Aorta (tissue), 5 donors: ENCODE results near the gene TELO2. TPM values are rescaled to one million over a fixed set of nuclear protein-coding genes. Genes with fewer than 3 reads are reported as not detected.

Experiments
- ATAC-seq: fragments of 200-7000 bp; cut with Tn5 transposase; one replicate; pipeline ENCODE4 v1.9.1; 2022; ENCODE audit warnings: moderate library complexity; ENCODE audit not compliant: low FRiP score
- DNase-seq, 2 donors: peaks; one replicate each; pipeline ENCODE4 v3.0.0-alpha.2; 2020
- H3K27ac ChIP-seq, 2 donors: one replicate each; pipeline ENCODE4 v1.5.1; 2013; ENCODE audit warnings: low read length in 2 of 2, mild to moderate bottlenecking in 2 of 2, moderate library complexity in 2 of 2, control low read depth in 1 of 2, inconsistent platforms in 1 of 2, low read depth in 1 of 2
- H3K27me3 ChIP-seq, 2 donors: one replicate each; pipeline ENCODE4 v1.6.1; 2013; ENCODE audit warnings: control low read depth in 1 of 2, low read length in 1 of 2, mild to moderate bottlenecking in 1 of 2, moderate library complexity in 1 of 2; ENCODE audit not compliant: insufficient read depth in 2 of 2, control insufficient read depth in 1 of 2
- H3K36me3 ChIP-seq, 2 donors: one replicate each; pipeline ENCODE4 v1.6.1; 2013; ENCODE audit warnings: control low read depth in 1 of 2, low read length in 1 of 2, mild to moderate bottlenecking in 1 of 2; ENCODE audit not compliant: insufficient read depth in 2 of 2, control insufficient read depth in 1 of 2
- H3K4me1 ChIP-seq, 2 donors: one replicate each; pipeline ENCODE4 v1.6.1; 2013; ENCODE audit warnings: low read length in 2 of 2, control low read depth in 1 of 2, mild to moderate bottlenecking in 1 of 2, moderate library complexity in 1 of 2; ENCODE audit not compliant: insufficient read depth in 2 of 2, control insufficient read depth in 1 of 2
- H3K4me3 ChIP-seq, 2 donors: one replicate each; pipeline ENCODE4 v1.5.1; 2013; ENCODE audit warnings: low read length in 2 of 2, control low read depth in 1 of 2, mild to moderate bottlenecking in 1 of 2
- H3K9me3 ChIP-seq: one replicate; pipeline ENCODE4 v1.6.1; 2013; ENCODE audit warnings: mild to moderate bottlenecking, low read length; ENCODE audit not compliant: control insufficient read depth
- WGBS, 2 donors: extraction: QIAGEN DNeasy Blood & Tissue Kit; methylation state at CpG; one replicate each; pipeline ENCODE4 v1.1.7; 2013; 5-methylcytosine and 5-hydroxymethylcytosine counted together
- intact Hi-C, 2 donors: fragments of 100-400 bp; cut with DNase I; formaldehyde crosslinking; loops; one replicate each; pipeline versions ENCODE4 v1.14.2 to v1.15.0; 2022
- polyA plus RNA-seq, 2 donors: library from polyadenylated mRNA; stranded (reverse); fragments of 200-250 nt; gene quantifications; one replicate each; pipeline ENCODE4 v1.2.3, GENCODE V29; 2013
- total RNA-seq, 2 donors: library from RNA; stranded (reverse); fragmentation: NEBNext Ultra II Directional; extraction: Animal tissue kit (Norgen Biotek cat#: 25700); gene quantifications; one replicate each; pipeline ENCODE4 v1.2.1, GENCODE V29; 2021
- donor health status: healthy with polysubstance abuse.
- donor health status: Bipolar disorder and iron deficiency.
- donor health status: DM: no; HTN: no; CAD: no.
- donor health status: DM: no; HTN: no; CAD: no.
- donor health status: DM: yes; HTN: yes; CAD: no.

Gene TELO2
- total and polyA plus RNA-seq, 4 donors: 8.8 to 52.7 (median 26.9) TPM

- H3K4me3 ChIP-seq: no peak overlapping the region
- 79% methylated on average over 28 of the region's 28 CpGs for WGBS, 2 donors
- intact Hi-C loops: no loop called here
- ATAC-seq (no peak), DNase-seq (no peak)
- no peaks in the 10 kb centered on the region for H3K36me3 ChIP-seq
- no peaks in the 10 kb centered on the region for H3K9me3 ChIP-seq
- no peak overlapping the region for H3K27ac ChIP-seq
- no peaks in the 10 kb centered on the region for H3K4me1 ChIP-seq
- no peaks in the 10 kb centered on the region for H3K27me3 ChIP-seq
Measured at GRCh38 chr16:1481906-1482835, 11.0 kb upstream of the TELO2 start.

GRCh38 chr16:1485847-1486496 lies 7.2 kb upstream of the TELO2 start:
- Histone ChIP-seq H3K27me3 (no peaks in the 10 kb centered on the region), H3K36me3 (no peaks in the 10 kb centered on the region), H3K4me3 (no peak overlapping the region), H3K27ac (no peak overlapping the region), H3K9me3 (no peaks in the 10 kb centered on the region), H3K4me1 (no peaks in the 10 kb centered on the region)
- WGBS, 2 donors: 91 to 93% methylated on average over 38 to 40 of the region's 40 CpGs
- DNase-seq (peak in 1 of 2 donors; percentile 67), ATAC-seq (no peak)
- intact Hi-C loops: no loop called here

GRCh38 chr16:1486551-1487390 lies 6.4 kb upstream of the TELO2 start:
- DNase-seq (no peak), ATAC-seq (no peak)
- 77 to 83% methylated on average over 31 to 33 of the region's 33 CpGs for WGBS, 2 donors
- H3K27ac ChIP-seq: no peak overlapping the region
- H3K4me1 ChIP-seq: no peaks in the 10 kb centered on the region
- H3K36me3 ChIP-seq: no peaks in the 10 kb centered on the region
- no peaks in the 10 kb centered on the region for H3K27me3 ChIP-seq
- intact Hi-C loops: no loop called here
- H3K4me3 ChIP-seq: no peak overlapping the region
- H3K9me3 ChIP-seq: no peaks in the 10 kb centered on the region

- intact Hi-C loops: no loop called here
- Histone ChIP-seq H3K9me3 (no peaks in the 10 kb centered on the region), H3K4me3 (no peak overlapping the region), H3K36me3 (no peaks in the 10 kb centered on the region), H3K27ac (no peak overlapping the region), H3K4me1 (no peaks in the 10 kb centered on the region), H3K27me3 (no peaks in the 10 kb centered on the region)
- 87 to 89% methylated on average over 37 to 39 of the region's 39 CpGs for WGBS, 2 donors
- DNase-seq (peak in 1 of 2 donors; percentile 70), ATAC-seq (no peak)
Measured at GRCh38 chr16:1487395-1488053, 5.6 kb upstream of the TELO2 start.

DNA sequence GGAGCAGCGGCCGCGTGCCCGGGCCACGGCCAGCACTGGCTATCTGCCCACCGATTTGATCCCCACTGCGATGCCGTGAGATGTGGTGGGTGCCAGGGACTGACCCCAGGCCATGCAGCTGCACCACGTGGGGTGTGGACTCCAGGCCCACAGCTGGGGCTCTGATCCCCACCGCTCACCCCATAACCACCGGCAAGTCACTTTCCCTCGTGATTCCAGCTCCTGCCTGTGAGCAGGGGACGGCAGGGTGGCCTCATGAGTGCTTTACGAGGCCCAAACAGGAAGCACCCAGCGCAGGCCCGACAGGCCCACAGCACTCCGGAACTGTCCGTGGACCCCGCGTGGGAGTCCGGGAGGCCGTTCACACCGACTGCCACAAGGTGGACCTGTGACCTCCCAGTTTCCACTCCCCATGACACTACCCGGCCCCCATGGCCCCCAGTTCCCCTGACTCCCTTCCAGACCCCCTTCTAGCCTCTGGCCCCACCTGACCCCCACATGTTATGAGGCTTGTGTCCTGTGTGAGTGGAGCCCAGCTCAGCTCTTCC lies 5.0 kb upstream of the TELO2 start:
- Histone ChIP-seq H3K4me1 (no peaks in the 10 kb centered on the region), H3K9me3 (no peaks in the 10 kb centered on the region), H3K27me3 (no peaks in the 10 kb centered on the region), H3K36me3 (no peaks in the 10 kb centered on the region), H3K4me3 (no peak overlapping the region), H3K27ac (no peak overlapping the region)
- 88 to 89% methylated on average over 24 of the region's 24 CpGs for WGBS, 2 donors
- intact Hi-C loops: no loop called here
- ATAC-seq (no peak), DNase-seq (peak in 1 of 2 donors; percentile 76)

- ATAC-seq (no peak), DNase-seq (no peak)
- WGBS, 2 donors: 86 to 87% methylated on average over 19 of the region's 19 CpGs
- Histone ChIP-seq H3K27ac (no peak within 1 kb of the TSS), H3K4me3 (no peak within 1 kb of the TSS), H3K9me3 (no peaks in the 10 kb centered on the region), H3K4me1 (no peaks in the 10 kb centered on the region), H3K36me3 (no peaks in the 10 kb centered on the region), H3K27me3 (no peaks in the 10 kb centered on the region)
- intact Hi-C loops: no loop called here
Measured at GRCh38 chr16:1488619-1489018, 4.5 kb upstream of the TELO2 start, which contains the start of gene PTX4. Gene PTX4 (minus strand): TSS chr16:1488944. CDS start chr16:1488909, 35 bp downstream.

DNA sequence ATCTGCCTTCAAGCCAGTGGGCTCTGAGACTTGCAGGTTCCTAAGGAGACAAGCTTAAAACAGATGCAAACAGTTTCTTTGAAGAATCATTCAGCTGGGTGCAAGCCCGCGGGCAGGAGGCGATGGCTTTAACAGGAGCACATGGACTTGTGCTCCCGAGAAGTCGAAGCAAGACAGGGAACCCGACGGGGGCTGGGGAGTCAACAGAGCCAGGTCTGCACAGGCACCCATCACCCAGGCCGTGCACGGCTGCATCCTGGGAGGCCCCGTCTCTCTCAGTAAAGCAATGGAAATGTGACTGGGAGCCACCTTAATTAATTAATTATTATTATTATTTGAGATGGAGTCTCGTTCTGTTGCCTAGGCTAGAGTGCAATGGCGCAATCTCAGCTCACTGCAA lies 4.1 kb upstream of the TELO2 start:
- DNase-seq: peak in 1 of 2 donors; percentile 68
- H3K9me3 ChIP-seq: no peaks in the 10 kb centered on the region
- no peaks in the 10 kb centered on the region for H3K4me1 ChIP-seq
- no peak overlapping the region for H3K27ac ChIP-seq
- WGBS, 2 donors: 90 to 92% methylated on average over 12 of the region's 12 CpGs
- ATAC-seq: no peak
- intact Hi-C loops: no loop called here
- no peaks in the 10 kb centered on the region for H3K27me3 ChIP-seq
- no peak overlapping the region for H3K4me3 ChIP-seq
- H3K36me3 ChIP-seq: no peaks in the 10 kb centered on the region

- no peak overlapping the region for H3K27ac ChIP-seq
- H3K36me3 ChIP-seq: no peaks in the 10 kb centered on the region
- H3K9me3 ChIP-seq: no peaks in the 10 kb centered on the region
- DNase-seq (peak; percentile 30 to 61), ATAC-seq (no peak)
- 88% methylated on average over 12 of the region's 12 CpGs for WGBS, 2 donors
- H3K4me1 ChIP-seq: no peaks in the 10 kb centered on the region
- intact Hi-C loops: loop anchor here (5.0 to 10.0 kb wide), 3 partner anchors 56 to 216 kb away; partner anchors contain the start of gene MAPK8IP3 (in 1 of the 2)
- H3K27me3 ChIP-seq: no peaks in the 10 kb centered on the region
- H3K4me3 ChIP-seq: no peak overlapping the region
Measured at GRCh38 chr16:1491327-1491726, 1.8 kb upstream of the TELO2 start.
